Left renal pelvis (tissue), 4 donors: Measurements from ENCODE around the gene MCHR2. TPM values are rescaled to one million over a fixed set of nuclear protein-coding genes. Genes with fewer than 3 reads are reported as not detected.

ENCODE experiments used
- DNase-seq, 4 donors: peaks; one replicate each; pipeline ENCODE4 v3.0.0-alpha.2; 2013; ENCODE audit warnings: low read depth in 4 of 4, low spot score in 3 of 4
- polyA plus RNA-seq, 4 donors: library from polyadenylated mRNA; unstranded; fragments of 120-200 nt; gene quantifications; one replicate each; pipeline ENCODE4 v1.2.1, GENCODE V29; 2013; ENCODE audit not compliant: insufficient read length in 4 of 4

MCHR2 gene
- polyA plus RNA-seq, 4 donors: not detected

- DNase-seq: peak in 3 of 4 donors; percentile 2 to 25 (median 8)
These were observed 88.6 kb downstream of the MCHR2 start for GRCh38 chr6:99905209-99906106.

GRCh38 chr6:99901596-99902384, 92.2 kb downstream of the MCHR2 start:
- DNase-seq: no peak

GRCh38 chr6:99894815-99895214, 99.2 kb downstream of the MCHR2 start:
- DNase-seq: no peak

- no peak for DNase-seq
These were observed 107.0 kb downstream of the MCHR2 start for GRCh38 chr6:99887066-99887465.

GRCh38 chr6:99885051-99885450, 109.0 kb downstream of the MCHR2 start:
- no peak for DNase-seq

- no peak for DNase-seq
These were observed 111.8 kb downstream of the MCHR2 start for GRCh38 chr6:99882128-99882702.

- DNase-seq: no peak
These were observed 114.6 kb downstream of the MCHR2 start for GRCh38 chr6:99879431-99879830.

GRCh38 chr6:99875068-99875467, 119.0 kb downstream of the MCHR2 start:
- no peak for DNase-seq

GRCh38 chr6:99873084-99873483, 120.9 kb downstream of the MCHR2 start:
- DNase-seq: no peak

GRCh38 chr6:99871641-99872040, 122.4 kb downstream of the MCHR2 start:
- DNase-seq: no peak
